ENCODE measurements around the gene PGLYRP3. TPM values are rescaled to one million over a fixed set of nuclear protein-coding genes. Genes with fewer than 3 reads are reported as not detected.

Gene PGLYRP3
- total and polyA plus RNA-seq, 2 of the 8 experiments (the other 6 are each of a cell fraction or from before 2014, with no cell fraction given), result not detected

GRCh38 chr1:153322568-153322967 is 9.8 kb upstream of the PGLYRP3 start (continued):
- no peak for TF ChIP-seq CHD7 (IDR thresholded peaks at IDR 0.05; ENCODE audit: insufficient replicate concordance, low read length)
- TF ChIP-seq MAFK (IDR thresholded peaks at IDR 0.05; ENCODE audit: low read depth, low read length), result no peak
- no peak for TF ChIP-seq GABPA (IDR thresholded peaks at IDR 0.05; ENCODE audit: borderline replicate concordance, insufficient read depth, low read length)
- TF ChIP-seq CHD2 (IDR thresholded peaks at IDR 0.05; ENCODE audit: low read length), result no peak
- no peak for TF ChIP-seq E2F6 (IDR thresholded peaks at IDR 0.05)

All from H1 (cell line).